ENCODE measurements around the gene SPANXN2.
"Not testable (repeated sequence)": the region's sequence is repeated elsewhere in the genome, so short reads cannot be mapped to it uniquely, and the experiment has no call there.

Gene SPANXN2

DNA sequence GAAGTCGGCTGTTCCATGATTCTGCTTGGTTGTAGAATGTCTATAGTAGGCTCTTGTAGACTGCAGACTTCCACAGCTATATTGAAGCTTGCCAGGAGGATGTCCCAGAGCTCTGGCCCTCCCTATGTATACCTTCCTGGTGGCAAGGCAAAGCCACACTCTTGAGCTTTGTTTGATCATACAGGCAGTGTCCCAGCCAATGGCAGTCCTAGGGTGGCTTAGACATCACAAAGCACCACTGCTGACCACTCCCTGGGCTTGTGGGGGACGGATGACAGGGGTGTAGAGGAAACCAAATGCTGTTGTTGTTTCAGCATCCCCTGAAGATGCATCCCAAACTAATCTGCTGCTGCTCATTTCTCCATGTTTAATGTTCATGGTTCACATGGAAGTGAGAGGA, at the start of gene SPANXN2:
Gene SPANXN2 (minus strand): TSS at position 101 of the 400 bp plus-strand sequence. CDS start 84 bp downstream, at position 17.
- not testable (repeated sequence) for DNase-seq

GRCh38 chrX:143768976-143769375, 48.4 kb upstream of the SPANXN2 start:
- DNase-seq: no peak

- not testable (repeated sequence) for DNase-seq
Observed at GRCh38 chrX:143767789-143768188, 47.2 kb upstream of the SPANXN2 start.

GRCh38 chrX:143757887-143758286, 37.3 kb upstream of the SPANXN2 start:
- peak; percentile 36 for DNase-seq

- peak; percentile 64 for DNase-seq
Observed at GRCh38 chrX:143757375-143757774, 36.8 kb upstream of the SPANXN2 start.

DNA sequence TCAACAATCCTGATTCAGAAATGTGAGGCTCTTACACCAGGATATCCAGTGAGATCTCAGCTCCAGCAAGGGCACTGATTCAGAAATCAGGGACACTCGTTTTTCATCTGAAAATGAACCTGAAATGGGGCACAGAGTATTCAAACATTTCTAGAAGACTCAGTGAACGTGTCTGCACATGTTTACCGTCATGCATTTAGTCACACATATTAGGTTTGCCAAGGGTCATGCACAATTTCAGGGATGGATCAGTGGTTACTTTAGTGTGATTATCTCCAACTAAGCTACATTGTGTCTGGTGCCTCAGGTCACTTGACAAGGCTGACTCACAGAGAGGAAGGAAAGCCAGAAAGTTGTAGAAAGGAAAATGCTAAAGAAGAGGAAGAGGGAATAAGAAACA, 33.6 kb upstream of the SPANXN2 start:
- DNase-seq: no peak

GRCh38 chrX:143733866-143734265, 13.3 kb upstream of the SPANXN2 start:
- DNase-seq: no peak

- DNase-seq: no peak
Observed at GRCh38 chrX:143726296-143726695, 5.7 kb upstream of the SPANXN2 start.

GRCh38 chrX:143701460-143701859, 19.1 kb downstream of the SPANXN2 start:
- no peak for DNase-seq

DNA sequence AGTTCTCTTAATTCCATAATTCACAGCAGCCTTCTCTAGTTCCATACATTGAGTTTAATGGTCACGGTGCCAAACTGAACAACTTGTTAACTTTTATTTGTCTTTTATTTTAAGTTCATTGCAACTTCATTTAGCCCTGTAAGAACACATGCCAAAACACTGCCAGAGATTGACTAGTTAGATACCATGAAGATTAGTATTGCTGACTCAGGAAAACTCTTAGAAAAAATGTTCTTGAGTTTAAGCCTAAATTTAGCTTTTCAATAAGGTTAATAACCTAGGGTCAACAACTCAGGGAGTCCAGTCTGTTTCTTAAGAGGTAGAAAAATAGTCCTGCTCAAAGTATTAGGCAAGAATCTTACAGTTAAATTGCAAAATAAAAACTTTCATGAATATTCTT, 25.7 kb downstream of the SPANXN2 start:
- DNase-seq: no peak

- DNase-seq: no peak
Observed at GRCh38 chrX:143683486-143683885, 37.1 kb downstream of the SPANXN2 start.

DNA sequence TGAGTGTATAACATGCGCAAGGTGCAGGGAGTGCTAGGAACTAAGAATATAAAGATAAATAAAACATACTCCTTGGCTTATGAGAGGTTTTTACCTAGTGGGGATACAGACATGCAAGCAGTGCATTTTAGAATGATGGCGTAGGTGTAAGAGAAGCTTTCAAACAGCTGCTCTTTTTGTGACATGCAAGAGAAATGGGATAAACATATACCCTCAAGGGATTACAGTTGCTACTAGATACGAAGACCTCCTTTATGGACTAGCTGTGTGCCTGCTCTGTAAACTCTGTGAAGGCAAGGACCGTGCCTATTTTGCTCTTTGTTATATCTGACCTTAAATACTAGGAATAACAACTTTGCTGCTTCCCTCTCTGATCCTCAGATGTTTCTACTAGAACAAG, 45.6 kb downstream of the SPANXN2 start:
- DNase-seq: no peak

DNA sequence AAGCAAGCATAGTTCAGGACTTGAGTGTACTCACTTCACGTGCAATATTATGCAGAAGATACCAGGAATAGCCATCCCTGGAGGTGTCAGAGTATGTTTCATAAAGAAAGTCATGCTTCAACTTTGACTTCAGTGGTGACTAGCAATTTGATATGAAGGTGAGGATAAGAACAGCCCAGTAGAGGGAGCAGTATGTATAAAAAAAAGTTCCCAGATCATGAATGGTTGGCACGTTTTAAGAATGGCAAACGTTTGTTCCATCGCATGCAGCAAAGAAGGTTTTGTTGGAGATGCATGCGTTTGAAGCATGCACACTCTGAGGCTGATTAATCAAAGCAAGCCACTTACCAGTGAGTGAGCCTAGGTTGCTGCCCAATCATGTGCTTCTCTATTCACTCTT, 51.2 kb downstream of the SPANXN2 start:
- no peak for DNase-seq

- no peak for DNase-seq
Observed at GRCh38 chrX:143664302-143664701, 56.2 kb downstream of the SPANXN2 start.

DNA sequence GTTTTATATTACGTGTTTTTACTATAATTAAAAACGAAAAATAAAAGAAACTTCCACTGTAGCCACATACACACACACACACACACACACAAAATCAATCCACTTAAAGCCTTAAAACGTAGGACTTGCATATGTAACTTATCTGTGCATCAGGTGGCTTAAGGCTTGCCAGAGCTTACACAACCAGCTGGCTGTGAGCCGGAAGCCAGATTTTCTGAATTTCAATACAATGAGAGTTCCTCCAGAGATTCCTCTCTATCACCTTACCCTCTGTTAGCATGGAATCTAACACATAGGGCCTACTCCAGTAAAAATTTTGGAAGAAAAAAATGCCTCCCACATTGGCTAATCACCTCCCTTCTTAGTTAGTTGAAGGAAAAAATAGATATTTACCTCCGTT, 56.8 kb downstream of the SPANXN2 start:
- DNase-seq: no peak
